Stomach (tissue), 9 donors: ENCODE results near the gene ATAD2B. TPM values are rescaled to one million over a fixed set of nuclear protein-coding genes. Genes with fewer than 3 reads are reported as not detected.
A peak's percentile ranks its signal among the peaks of the same experiment; 100 is the strongest.
"Not testable (repeated sequence)": the region's sequence is repeated elsewhere in the genome, so short reads cannot be mapped to it uniquely, and the experiment has no call there.

Experiments
- DNase-seq, 2 donors: peaks; one replicate each; pipeline versions ENCODE4 v3.0.0 to v3.0.0-alpha.2; 2013 to 2019
- H3K27ac ChIP-seq, 5 donors: fragments of 200-600 bp in 4 of 5; sonication (generic) in 4 of 5; one replicate each; pipeline ENCODE4 v1.5.1; 2013 to 2019; ENCODE audit warnings: mild to moderate bottlenecking in 1 of 5, moderate library complexity in 1 of 5
- H3K27me3 ChIP-seq, 3 donors: fragments of 200-600 bp; sonication (generic); one replicate each; pipeline ENCODE4 v1.5.1; 2017 to 2019; ENCODE audit warnings: mixed run types in 1 of 3
- H3K36me3 ChIP-seq, 4 donors: fragments of 200-600 bp; sonication (generic); 1 replicate in 3 of 4; 2 replicates in 1 of 4; pipeline ENCODE4 v1.5.1; 2016 to 2019
- H3K4me1 ChIP-seq, 4 donors: fragments of 200-600 bp; sonication (generic); one replicate each; pipeline ENCODE4 v1.5.1; 2016 to 2019
- H3K4me3 ChIP-seq, 4 donors: fragments of 200-600 bp; sonication (generic) in 3 of 4; one replicate each; pipeline ENCODE4 v1.5.1; 2016 to 2019; ENCODE audit warnings: mild to moderate bottlenecking in 1 of 4
- H3K9me3 ChIP-seq, 4 donors: fragments of 200-600 bp; sonication (generic); one replicate each; pipeline ENCODE4 v1.5.1; 2016 to 2019
- EP300 ChIP-seq: sonication (generic); formaldehyde crosslinking; IDR thresholded peaks from one replicate; pipeline ENCODE4 v1.6.1; 2017; ENCODE audit warnings: antibody characterized with exemption
- POLR2A ChIP-seq, 4 donors: fragments of 450-650 bp; IDR thresholded peaks; one replicate each; pipeline ENCODE4 v1.6.1; 2016; ENCODE audit warnings: antibody characterized with exemption in 4 of 4, control low read depth in 2 of 4, mild to moderate bottlenecking in 1 of 4, moderate library complexity in 1 of 4
- POLR2AphosphoS5 ChIP-seq, 3 donors: sonication (generic); formaldehyde crosslinking; IDR thresholded peaks; one replicate each; pipeline ENCODE4 v1.6.1; 2016; ENCODE audit warnings: antibody characterized with exemption in 3 of 3
- WGBS, 5 donors: extraction: QIAGEN DNeasy Blood & Tissue Kit in 3 of 5; methylation state at CpG; one replicate each; pipeline versions ENCODE4 v1.1.5 to v1.1.7; 2013 to 2018; 5-methylcytosine and 5-hydroxymethylcytosine counted together
- intact Hi-C: fragments of 100-400 bp; cut with DNase I; formaldehyde crosslinking; loops from one replicate; pipeline ENCODE4 v1.15.1; 2023; ENCODE audit warnings: low total_unique reads
- polyA plus RNA-seq, 3 donors: library from polyadenylated mRNA; stranded (reverse); fragments of 200-250 nt; gene quantifications; one replicate each; pipeline ENCODE4 v1.2.3, GENCODE V29; 2013
- total RNA-seq, 5 donors: library from RNA; depleted of rRNA; stranded (reverse); fragments of >200 nt; gene quantifications; one replicate each; pipeline versions ENCODE4 v1.1.0 to v1.2.3, GENCODE V29; 2014 to 2016
- TF ChIP-seq, protein P1 (sequence below), 7 experiments: fragments of 450-650 bp in 4 of 7; fragments of 200-600 bp in 3 of 7; sonication (generic) in 3 of 7; IDR thresholded peaks; one replicate each; pipeline ENCODE4 v1.5.1; 2016 to 2019; ENCODE audit warnings: antibody characterized with exemption in 7 of 7, control low read depth in 2 of 7, mild to moderate bottlenecking in 1 of 7
- donor health status: healthy with polysubstance abuse.
- donor health status: Bipolar disorder and iron deficiency.
- donor health status: healthy.

ATAD2B gene
- total and polyA plus RNA-seq, 8 donors: 2.0 to 67.0 (median 17.2) TPM

DNA sequence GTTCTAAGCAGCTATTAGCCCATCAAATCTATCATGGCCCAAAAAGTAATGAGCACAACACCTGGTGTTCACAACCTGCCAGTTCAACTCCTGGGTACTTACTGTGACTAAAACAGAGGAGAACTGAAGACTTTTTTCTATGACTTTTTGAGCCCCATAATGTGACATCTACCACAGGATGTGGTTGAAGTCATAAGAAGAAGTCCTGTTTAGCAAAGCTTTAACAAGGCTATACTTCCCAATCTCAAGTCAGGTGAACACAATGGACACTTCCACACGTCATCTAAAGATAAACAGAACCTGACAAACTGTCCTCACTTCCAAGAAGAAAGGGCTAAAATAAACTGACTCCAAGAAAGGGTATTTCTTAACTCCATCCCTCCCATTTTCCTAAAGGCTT lies 138.8 kb downstream of the ATAD2B start:
- TF ChIP-seq EP300: no peak
- TF ChIP-seq, protein P1, sequence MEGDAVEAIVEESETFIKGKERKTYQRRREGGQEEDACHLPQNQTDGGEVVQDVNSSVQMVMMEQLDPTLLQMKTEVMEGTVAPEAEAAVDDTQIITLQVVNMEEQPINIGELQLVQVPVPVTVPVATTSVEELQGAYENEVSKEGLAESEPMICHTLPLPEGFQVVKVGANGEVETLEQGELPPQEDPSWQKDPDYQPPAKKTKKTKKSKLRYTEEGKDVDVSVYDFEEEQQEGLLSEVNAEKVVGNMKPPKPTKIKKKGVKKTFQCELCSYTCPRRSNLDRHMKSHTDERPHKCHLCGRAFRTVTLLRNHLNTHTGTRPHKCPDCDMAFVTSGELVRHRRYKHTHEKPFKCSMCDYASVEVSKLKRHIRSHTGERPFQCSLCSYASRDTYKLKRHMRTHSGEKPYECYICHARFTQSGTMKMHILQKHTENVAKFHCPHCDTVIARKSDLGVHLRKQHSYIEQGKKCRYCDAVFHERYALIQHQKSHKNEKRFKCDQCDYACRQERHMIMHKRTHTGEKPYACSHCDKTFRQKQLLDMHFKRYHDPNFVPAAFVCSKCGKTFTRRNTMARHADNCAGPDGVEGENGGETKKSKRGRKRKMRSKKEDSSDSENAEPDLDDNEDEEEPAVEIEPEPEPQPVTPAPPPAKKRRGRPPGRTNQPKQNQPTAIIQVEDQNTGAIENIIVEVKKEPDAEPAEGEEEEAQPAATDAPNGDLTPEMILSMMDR (IDR thresholded peaks at IDR 0.05): no peak
- intact Hi-C loops: no loop called here
- H3K9me3 ChIP-seq: no peaks in the 10 kb centered on the region
- H3K4me1 ChIP-seq: peaks cover 0 to 33% (median 4%) of the 10 kb centered on the region in 4 donors
- WGBS, 5 donors: 38 to 84% (median 58%) methylated on average over 1 of the region's 1 CpG
- DNase-seq: peak in 1 of 2 donors; percentile 34
- H3K27me3 ChIP-seq: no peaks in the 10 kb centered on the region
- no peak overlapping the region for H3K27ac ChIP-seq
- H3K36me3 ChIP-seq: peaks cover 0 to 37% (median 35%) of the 10 kb centered on the region in 4 donors
- H3K4me3 ChIP-seq: no peak overlapping the region

DNA sequence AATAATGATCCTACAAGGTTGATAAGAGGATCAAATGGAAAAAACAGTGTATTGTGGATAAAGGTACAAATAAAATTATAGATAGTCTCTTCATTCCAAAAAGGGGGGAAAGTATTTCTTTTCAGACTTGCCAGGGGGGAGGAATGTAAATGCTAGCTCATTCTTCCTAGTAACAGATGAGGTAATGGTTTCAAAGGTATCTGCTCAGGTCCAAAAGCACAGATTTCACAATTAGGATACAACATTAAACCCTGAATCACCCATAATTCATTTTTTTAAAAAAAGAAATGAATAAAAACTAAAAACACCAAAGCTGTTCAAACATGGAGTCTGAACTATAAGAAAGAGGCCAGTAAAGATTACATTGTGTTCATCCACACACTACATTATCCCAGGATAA lies 142.0 kb downstream of the ATAD2B start:
- Histone ChIP-seq H3K4me1 (peaks cover 0 to 20% (median 0%) of the 10 kb centered on the region in 4 donors), H3K9me3 (no peaks in the 10 kb centered on the region), H3K36me3 (peaks cover 0 to 61% (median 59%) of the 10 kb centered on the region in 4 donors), H3K4me3 (no peak overlapping the region), H3K27me3 (no peaks in the 10 kb centered on the region), H3K27ac (no peak overlapping the region)
- no peak for TF ChIP-seq POLR2A (IDR thresholded peaks at IDR 0.05)
- TF ChIP-seq EP300: no peak
- TF ChIP-seq POLR2AphosphoS5 (IDR thresholded peaks at IDR 0.05): no peak
- TF ChIP-seq, protein P1 (IDR thresholded peaks at IDR 0.05): no peak
- DNase-seq: no peak
- intact Hi-C loops: no loop called here

DNA sequence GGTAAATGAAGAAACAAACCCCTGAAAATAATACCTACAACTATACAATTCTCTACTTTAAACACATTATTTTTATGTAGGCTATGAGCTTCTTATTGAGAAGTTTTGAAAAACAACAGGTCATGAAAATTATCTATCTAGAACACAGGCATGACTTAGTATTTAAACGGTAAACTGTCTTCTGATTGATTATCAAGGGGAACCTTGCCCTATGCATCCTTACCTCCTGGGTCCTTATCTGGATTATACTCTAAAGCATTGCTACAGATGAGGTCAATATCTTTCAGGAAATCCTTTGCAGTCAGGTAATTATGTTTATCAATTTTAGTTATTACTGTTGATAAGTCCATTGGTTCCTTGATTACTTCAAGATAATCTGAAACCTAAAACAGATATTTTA lies 144.3 kb downstream of the ATAD2B start:
- Histone ChIP-seq H3K9me3 (no peaks in the 10 kb centered on the region), H3K27ac (no peak overlapping the region), H3K4me1 (no peaks in the 10 kb centered on the region), H3K4me3 (no peak overlapping the region), H3K36me3 (peaks cover 0 to 70% (median 62%) of the 10 kb centered on the region in 4 donors), H3K27me3 (no peaks in the 10 kb centered on the region)
- TF ChIP-seq POLR2A (IDR thresholded peaks at IDR 0.05) (no peak), EP300 (no peak), POLR2AphosphoS5 (IDR thresholded peaks at IDR 0.05) (no peak)
- TF ChIP-seq, protein P1 (IDR thresholded peaks at IDR 0.05): no peak
- 38 to 60% (median 52%) methylated on average over 1 of the region's 1 CpG for WGBS, 5 donors
- intact Hi-C loops: no loop called here
- DNase-seq: no peak

DNA sequence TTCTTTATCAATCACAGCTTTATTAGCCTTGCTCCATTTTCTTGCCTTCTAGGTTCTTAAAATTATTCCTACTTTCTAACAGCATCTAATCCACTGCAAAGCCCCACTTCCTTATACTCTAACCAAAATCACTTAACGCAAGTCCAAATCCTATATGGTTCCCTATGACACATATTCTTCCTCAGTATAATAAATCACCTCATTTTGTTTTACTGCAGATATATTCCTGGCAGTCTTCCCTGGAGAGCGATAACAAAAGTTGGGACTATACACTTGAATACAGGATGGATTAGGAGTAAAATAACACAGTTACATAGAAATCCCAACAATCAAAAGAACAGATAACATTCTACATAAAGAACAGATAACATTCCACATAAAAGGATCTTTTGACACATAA lies 144.8 kb downstream of the ATAD2B start:
- TF ChIP-seq POLR2A (IDR thresholded peaks at IDR 0.05): no peak
- TF ChIP-seq, protein P1 (IDR thresholded peaks at IDR 0.05): no peak
- no peak for TF ChIP-seq EP300
- TF ChIP-seq POLR2AphosphoS5 (IDR thresholded peaks at IDR 0.05): no peak
- H3K27ac ChIP-seq: no peak overlapping the region
- no peaks in the 10 kb centered on the region for H3K9me3 ChIP-seq
- H3K36me3 ChIP-seq: peaks cover 0 to 74% (median 64%) of the 10 kb centered on the region in 4 donors
- H3K4me3 ChIP-seq: no peak overlapping the region
- no peak for DNase-seq
- intact Hi-C loops: no loop called here
- H3K4me1 ChIP-seq: no peaks in the 10 kb centered on the region
- H3K27me3 ChIP-seq: no peaks in the 10 kb centered on the region
- WGBS, 5 donors: 69 to 91% (median 85%) methylated on average over 2 of the region's 2 CpGs

DNA sequence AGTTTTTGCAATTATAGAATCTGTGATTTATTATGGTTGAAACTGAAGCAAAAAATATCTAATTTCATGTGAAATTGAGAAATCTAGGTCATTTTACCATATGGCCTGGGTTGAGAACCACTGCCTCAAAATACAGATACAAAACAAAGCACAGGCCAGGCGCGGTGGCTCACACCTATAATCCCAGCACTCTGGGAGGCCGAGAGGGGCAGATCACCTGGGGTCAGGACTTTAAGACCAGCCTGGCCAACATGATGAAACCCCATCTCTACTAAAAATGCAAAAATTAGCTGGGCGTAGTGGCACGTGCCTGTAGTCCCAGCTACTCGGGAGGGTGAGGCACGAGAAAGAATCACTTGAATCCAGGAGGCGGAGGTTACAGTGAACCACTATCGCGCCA lies 146.5 kb downstream of the ATAD2B start:
- intact Hi-C loops, H3K4me3 ChIP-seq, H3K9me3 ChIP-seq, DNase-seq, H3K27ac ChIP-seq, H3K4me1 ChIP-seq, H3K27me3 ChIP-seq: not testable (repeated sequence)
- peaks cover 0 to 66% (median 65%) of the 10 kb centered on the region in 4 donors for H3K36me3 ChIP-seq
- 95 to 98% (median 96%) methylated on average over 10 of the region's 10 CpGs for WGBS, 5 donors
